Measurements from ENCODE around the gene LIPC. TPM values are rescaled to one million over a fixed set of nuclear protein-coding genes. Genes with fewer than 3 reads are reported as not detected.

LIPC gene
- total and polyA plus RNA-seq, 8 donors = 0.11 to 1.0 (median 0.60) TPM

GRCh38 chr15:58423831-58424608 lies 7.8 kb upstream of the LIPC start:
- no peak for DNase-seq

GRCh38 chr15:58424722-58425121 lies 7.1 kb upstream of the LIPC start:
- no peak for DNase-seq
- ATAC-seq = no peak
- intact Hi-C loops (cut with DNase I) = no loop called here
- Histone ChIP-seq H3K4me1 (no peaks in the 10 kb centered on the region), H3K36me3 (no peaks in the 10 kb centered on the region), H3K4me3 (no peak overlapping the region), H3K27me3 (no peaks in the 10 kb centered on the region), H3K9me3 (no peaks in the 10 kb centered on the region), H3K27ac (no peak overlapping the region)
- no peak for TF ChIP-seq CTCF (IDR thresholded peaks at IDR 0.05)

More at GRCh38 chr15:58423831-58424608, 7.8 kb upstream of the LIPC start:
- ATAC-seq = no peak
- intact Hi-C loops (cut with DNase I) = no loop called here
- no peak for TF ChIP-seq CTCF (IDR thresholded peaks at IDR 0.05)
- Histone ChIP-seq H3K9me3 (no peaks in the 10 kb centered on the region), H3K27me3 (no peaks in the 10 kb centered on the region), H3K4me1 (no peaks in the 10 kb centered on the region), H3K27ac (no peak overlapping the region), H3K4me3 (no peak overlapping the region), H3K36me3 (no peaks in the 10 kb centered on the region)

DNA sequence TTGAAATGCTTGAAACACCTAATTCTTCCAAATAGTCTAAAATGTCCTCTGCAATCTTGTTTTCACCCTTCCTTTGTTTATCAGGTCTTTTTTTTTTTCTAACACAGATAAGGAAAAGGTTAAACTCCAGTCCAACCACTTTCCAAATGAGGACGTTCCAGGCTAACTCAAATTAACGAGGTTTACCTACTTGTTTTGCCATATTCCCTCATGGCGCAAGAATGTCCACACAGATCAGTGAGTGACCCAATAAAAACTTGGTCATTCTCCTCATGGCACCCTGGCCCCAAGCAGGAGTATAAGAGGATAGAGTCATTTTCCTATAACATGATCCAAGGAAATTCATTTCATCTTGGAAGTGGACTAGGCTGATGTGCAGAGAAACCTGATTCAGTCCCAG lies 6.6 kb upstream of the LIPC start:
- DNase-seq (no peak), ATAC-seq (no peak)
- Histone ChIP-seq H3K27ac (no peak overlapping the region), H3K9me3 (no peaks in the 10 kb centered on the region), H3K27me3 (no peaks in the 10 kb centered on the region), H3K36me3 (no peaks in the 10 kb centered on the region), H3K4me3 (no peak overlapping the region), H3K4me1 (no peaks in the 10 kb centered on the region)
- TF ChIP-seq CTCF (IDR thresholded peaks at IDR 0.05) = no peak
- intact Hi-C loops (cut with DNase I) = no loop called here

DNA sequence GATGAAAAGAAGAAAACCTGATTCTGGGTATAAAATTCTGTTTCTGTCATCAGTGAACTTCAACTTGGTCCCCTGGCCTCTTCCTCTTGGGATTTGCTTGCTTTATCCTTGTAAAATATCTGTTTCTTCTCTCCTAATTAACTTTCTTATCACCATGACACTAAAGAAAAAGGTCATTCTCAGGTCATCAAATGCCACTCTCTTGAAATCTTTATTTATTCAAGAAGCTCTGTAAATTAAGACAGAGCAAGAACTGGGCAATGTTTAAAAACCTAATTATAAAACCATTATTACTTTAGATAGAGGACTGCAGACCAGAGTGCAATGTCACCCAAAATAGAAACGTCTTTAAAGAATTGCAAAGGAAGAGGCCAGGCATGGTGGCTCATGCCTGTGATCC lies 6.0 kb upstream of the LIPC start:
- intact Hi-C loops (cut with DNase I) = no loop called here
- H3K4me1 ChIP-seq = no peaks in the 10 kb centered on the region

GRCh38 chr15:58426501-58426900 lies 5.3 kb upstream of the LIPC start:
- Histone ChIP-seq H3K36me3 (no peaks in the 10 kb centered on the region), H3K27me3 (no peaks in the 10 kb centered on the region), H3K27ac (no peak overlapping the region), H3K4me1 (no peaks in the 10 kb centered on the region), H3K9me3 (no peaks in the 10 kb centered on the region), H3K4me3 (no peak overlapping the region)
- intact Hi-C loops (cut with DNase I) = no loop called here
- ATAC-seq (no peak), DNase-seq (no peak)
- TF ChIP-seq CTCF (IDR thresholded peaks at IDR 0.05) = no peak

More for the DNA sequence above, 6.0 kb upstream of the LIPC start:
- ATAC-seq (no peak), DNase-seq (no peak)
- no peaks in the 10 kb centered on the region for H3K36me3 ChIP-seq
- H3K27me3 ChIP-seq = no peaks in the 10 kb centered on the region
- no peak overlapping the region for H3K4me3 ChIP-seq
- no peak for TF ChIP-seq CTCF (IDR thresholded peaks at IDR 0.05)
- no peak overlapping the region for H3K27ac ChIP-seq
- no peaks in the 10 kb centered on the region for H3K9me3 ChIP-seq

Measured in left lung (tissue), 10 donors.